ENCODE measurements around the gene FNDC5. TPM values are rescaled to one million over a fixed set of nuclear protein-coding genes. Genes with fewer than 3 reads are reported as not detected.
A peak's percentile ranks its signal among the peaks of the same experiment; 100 is the strongest.

The FNDC5 gene
- total and polyA plus RNA-seq, 8 donors, result 0.89 to 21.0 (median 6.7) TPM; not detected in 1

DNA sequence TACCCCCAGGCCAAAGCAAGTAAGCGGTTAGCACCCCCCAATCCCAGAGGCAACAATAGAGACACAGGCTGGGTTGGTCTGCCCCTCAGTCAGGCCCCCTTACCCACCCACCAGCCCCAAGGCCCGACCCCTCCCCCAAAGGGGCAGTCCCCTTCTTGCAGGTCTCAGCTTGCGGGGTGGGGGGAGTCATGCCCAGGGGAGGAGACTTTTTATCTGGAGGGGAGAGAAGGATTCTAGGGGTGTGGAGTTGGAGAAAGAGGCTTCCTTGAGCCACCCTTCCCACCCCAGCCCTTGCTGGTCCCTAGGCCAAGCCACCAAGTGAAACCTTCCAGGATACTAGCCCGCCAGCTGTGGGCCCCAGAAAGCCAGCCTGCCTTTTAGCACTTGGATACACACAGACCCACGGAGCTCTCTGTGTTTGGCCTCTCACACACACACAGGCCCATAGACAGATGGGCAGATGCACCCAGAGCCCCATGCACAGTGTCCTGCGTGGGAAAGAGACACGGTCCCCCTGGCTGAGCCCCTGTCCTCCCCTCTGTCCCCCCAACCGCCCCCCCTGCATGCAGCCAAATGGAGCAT is 23.4 kb upstream of the FNDC5 start:
- Histone ChIP-seq H3K27me3 (peaks cover 0 to 47% (median 16%) of the 10 kb centered on the region in 3 donors), H3K36me3 (peaks cover 0 to 33% (median 23%) of the 10 kb centered on the region in 4 donors), H3K4me1 (peaks cover 14 to 20% (median 20%) of the 10 kb centered on the region in 4 donors), H3K9me3 (no peaks in the 10 kb centered on the region), H3K4me3 (peak overlapping the region in 3 of 4 donors; percentile 39 to 54 (median 47)), H3K27ac (no peak overlapping the region)
- DNase-seq, result no peak
- intact Hi-C loops (cut with DNase I; ENCODE audit: low total_unique reads), result no loop called here
- TF ChIP-seq POLR2A (IDR thresholded peaks at IDR 0.05) (no peak), EP300 (IDR thresholded peaks at IDR 0.05) (no peak), POLR2AphosphoS5 (IDR thresholded peaks at IDR 0.05) (no peak)
- TF ChIP-seq, protein P1, sequence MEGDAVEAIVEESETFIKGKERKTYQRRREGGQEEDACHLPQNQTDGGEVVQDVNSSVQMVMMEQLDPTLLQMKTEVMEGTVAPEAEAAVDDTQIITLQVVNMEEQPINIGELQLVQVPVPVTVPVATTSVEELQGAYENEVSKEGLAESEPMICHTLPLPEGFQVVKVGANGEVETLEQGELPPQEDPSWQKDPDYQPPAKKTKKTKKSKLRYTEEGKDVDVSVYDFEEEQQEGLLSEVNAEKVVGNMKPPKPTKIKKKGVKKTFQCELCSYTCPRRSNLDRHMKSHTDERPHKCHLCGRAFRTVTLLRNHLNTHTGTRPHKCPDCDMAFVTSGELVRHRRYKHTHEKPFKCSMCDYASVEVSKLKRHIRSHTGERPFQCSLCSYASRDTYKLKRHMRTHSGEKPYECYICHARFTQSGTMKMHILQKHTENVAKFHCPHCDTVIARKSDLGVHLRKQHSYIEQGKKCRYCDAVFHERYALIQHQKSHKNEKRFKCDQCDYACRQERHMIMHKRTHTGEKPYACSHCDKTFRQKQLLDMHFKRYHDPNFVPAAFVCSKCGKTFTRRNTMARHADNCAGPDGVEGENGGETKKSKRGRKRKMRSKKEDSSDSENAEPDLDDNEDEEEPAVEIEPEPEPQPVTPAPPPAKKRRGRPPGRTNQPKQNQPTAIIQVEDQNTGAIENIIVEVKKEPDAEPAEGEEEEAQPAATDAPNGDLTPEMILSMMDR (IDR thresholded peaks at IDR 0.05), result no peak
- WGBS, 5 donors, result 48 to 77% (median 69%) methylated on average over 4 to 8 of the region's 8 CpGs

DNA sequence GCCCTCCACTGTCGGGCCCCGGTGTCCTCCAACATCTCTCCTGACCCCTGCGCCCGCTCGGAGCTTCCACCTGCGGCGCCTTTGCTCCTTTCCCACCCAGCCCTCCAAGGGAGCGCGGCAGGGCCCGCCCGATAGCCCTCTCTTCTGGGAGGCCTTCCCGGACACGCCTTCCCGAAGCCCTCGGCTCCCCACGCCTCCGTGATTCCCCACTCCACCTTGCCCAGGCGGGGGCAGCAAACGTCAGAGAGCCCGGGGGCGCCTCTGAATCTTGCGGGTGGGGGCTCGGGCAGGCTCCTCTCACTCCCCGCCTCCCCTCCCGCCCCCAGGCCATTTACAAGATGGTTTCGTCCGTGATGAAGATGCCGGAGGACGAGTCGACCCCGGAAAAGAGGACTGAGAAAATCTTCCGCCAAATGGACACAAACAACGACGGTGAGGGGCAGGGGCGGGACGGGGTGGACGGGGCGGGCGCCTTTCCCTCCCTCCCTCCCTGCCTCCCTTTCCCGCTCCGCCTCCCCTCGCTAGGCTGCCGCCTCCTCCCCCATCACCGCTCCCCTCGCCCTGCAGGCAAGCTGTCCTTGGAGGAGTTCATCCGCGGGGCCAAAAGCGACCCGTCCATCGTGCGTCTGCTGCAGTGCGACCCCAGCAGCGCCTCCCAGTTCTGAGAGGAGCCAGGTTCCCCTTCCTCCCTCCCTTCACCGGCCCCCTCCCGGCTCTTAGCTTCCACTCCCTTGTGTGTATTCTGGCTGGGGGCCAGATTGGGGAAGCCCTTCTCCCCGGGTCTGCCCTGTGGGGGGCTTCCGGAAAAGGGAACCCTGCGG is 22.7 kb upstream of the FNDC5 start:
- peak; percentile 48 to 79 for DNase-seq
- intact Hi-C loops (cut with DNase I; ENCODE audit: low total_unique reads), result no loop called here

DNA sequence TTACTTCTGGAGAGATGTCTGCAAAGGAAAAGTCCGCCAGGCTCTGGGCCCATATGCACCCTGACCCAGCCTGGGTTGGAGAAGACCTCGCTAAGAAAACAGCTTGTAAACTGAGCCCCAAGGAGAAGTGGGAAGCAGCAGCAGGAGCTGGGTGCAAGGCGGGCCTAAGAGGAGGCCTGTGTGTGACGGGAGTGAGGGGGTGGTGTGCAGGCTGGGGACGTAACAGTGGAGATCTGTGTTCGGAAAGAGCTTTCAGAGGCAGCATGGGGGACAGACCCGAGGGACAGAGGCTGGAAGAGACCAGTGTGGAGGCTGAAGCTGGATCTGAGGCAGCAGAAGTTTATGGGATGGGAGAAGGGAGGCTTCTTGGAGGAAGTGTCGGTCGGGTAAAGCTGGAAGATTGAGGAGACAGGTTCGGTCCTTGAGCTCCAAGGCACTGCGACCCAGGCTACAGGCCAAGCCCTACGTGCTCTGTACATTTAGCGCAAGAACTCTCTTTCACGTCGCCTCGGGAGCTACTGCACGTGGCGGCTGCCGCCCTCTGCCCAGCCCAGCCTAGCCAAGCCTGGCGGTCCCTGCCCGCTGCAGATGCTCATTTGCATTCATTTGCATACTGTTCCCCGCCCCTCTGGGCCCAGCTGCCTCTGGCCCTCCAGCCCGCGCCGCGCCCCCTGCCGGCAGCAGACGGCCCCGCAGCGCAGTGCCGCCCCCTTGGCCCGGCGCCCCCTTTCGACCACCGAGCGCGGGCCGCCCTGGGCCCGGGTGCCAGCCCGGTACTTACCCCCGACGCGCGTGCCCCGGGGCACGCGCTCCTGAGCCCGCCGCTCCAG is 21.9 kb upstream of the FNDC5 start:
- Histone ChIP-seq H3K27ac (peak overlapping the region in 2 of 5 donors; percentile 33 to 34), H3K36me3 (peaks cover 0 to 26% (median 18%) of the 10 kb centered on the region in 4 donors), H3K4me1 (peaks cover 14 to 20% (median 20%) of the 10 kb centered on the region in 4 donors), H3K4me3 (peak overlapping the region; percentile 39 to 54 (median 47)), H3K27me3 (peaks cover 0 to 63% (median 18%) of the 10 kb centered on the region in 3 donors), H3K9me3 (no peaks in the 10 kb centered on the region)
- 17 to 48% (median 22%) methylated on average over 21 to 49 of the region's 49 CpGs for WGBS, 5 donors
- TF ChIP-seq, protein P1 (IDR thresholded peaks at IDR 0.05), result peak in 3 of 7 experiments; percentile 33 to 58 (median 35)
- no peak for TF ChIP-seq POLR2AphosphoS5 (IDR thresholded peaks at IDR 0.05)
- DNase-seq, result peak in 1 of 2 donors; percentile 80
- intact Hi-C loops (cut with DNase I; ENCODE audit: low total_unique reads), result no loop called here

More for the DNA sequence above, 22.7 kb upstream of the FNDC5 start:
- no peaks in the 10 kb centered on the region for H3K9me3 ChIP-seq
- H3K36me3 ChIP-seq, result peaks cover 0 to 33% (median 22%) of the 10 kb centered on the region in 4 donors
- H3K27me3 ChIP-seq, result peaks cover 0 to 54% (median 16%) of the 10 kb centered on the region in 3 donors
- H3K4me3 ChIP-seq, result peak overlapping the region; percentile 39 to 54 (median 47)
- 1 to 3% (median 3%) methylated on average over 28 to 58 of the region's 58 CpGs for WGBS, 5 donors
- no peak for TF ChIP-seq EP300 (IDR thresholded peaks at IDR 0.05)
- TF ChIP-seq, protein P1 (IDR thresholded peaks at IDR 0.05), result peak in 1 of 7 experiments; percentile 2
- TF ChIP-seq POLR2AphosphoS5 (IDR thresholded peaks at IDR 0.05), result no peak
- peak overlapping the region in 2 of 5 donors; percentile 33 to 34 for H3K27ac ChIP-seq
- peaks cover 14 to 20% (median 20%) of the 10 kb centered on the region in 4 donors for H3K4me1 ChIP-seq

DNA sequence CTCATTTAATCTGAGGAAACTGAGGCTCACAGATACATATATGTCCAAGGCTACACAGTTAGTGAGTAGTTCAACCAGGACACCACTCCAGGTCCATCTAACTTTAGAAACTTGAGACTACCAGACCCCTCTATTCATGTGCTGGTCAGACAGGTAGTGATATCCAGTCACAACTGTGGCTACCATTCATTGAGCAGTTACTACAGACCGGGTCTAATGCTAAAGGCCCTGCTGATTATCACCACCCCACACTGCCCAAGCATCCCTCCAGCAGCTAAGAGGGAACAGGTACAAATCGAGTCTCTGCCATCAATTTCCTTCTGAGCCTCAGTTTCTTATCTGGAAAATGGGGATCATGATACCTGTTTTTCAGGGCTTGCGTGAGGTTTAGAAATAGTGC is 20.9 kb upstream of the FNDC5 start:
- Histone ChIP-seq H3K4me1 (peaks cover 14 to 23% (median 22%) of the 10 kb centered on the region in 4 donors), H3K36me3 (peaks cover 0 to 18% (median 14%) of the 10 kb centered on the region in 4 donors), H3K9me3 (no peaks in the 10 kb centered on the region), H3K27me3 (peaks cover 2 to 72% (median 28%) of the 10 kb centered on the region in 3 donors), H3K27ac (no peak overlapping the region), H3K4me3 (no peak overlapping the region)
- no peak for TF ChIP-seq EP300 (IDR thresholded peaks at IDR 0.05)
- TF ChIP-seq POLR2AphosphoS5 (IDR thresholded peaks at IDR 0.05), result no peak
- no peak for TF ChIP-seq POLR2A (IDR thresholded peaks at IDR 0.05)
- 86 to 100% (median 90%) methylated on average over 3 of the region's 3 CpGs for WGBS, 5 donors
- intact Hi-C loops (cut with DNase I; ENCODE audit: low total_unique reads), result no loop called here
- DNase-seq, result no peak
